Esophagus muscularis mucosa (tissue), 3 donors: ENCODE measurements around the gene CCDC14.

Source experiments
- CTCF ChIP-seq, 3 experiments: fragments of 200-600 bp in 2 of 3; fragments of 450-650 bp in 1 of 3; sonication (generic) in 2 of 3; IDR thresholded peaks; one replicate each; pipeline ENCODE4 v1.5.1; 2017 to 2019; ENCODE audit warnings: antibody characterized with exemption in 3 of 3, mild to moderate bottlenecking in 2 of 3, moderate library complexity in 1 of 3
- POLR2AphosphoS5 ChIP-seq, 2 donors: sonication (generic); formaldehyde crosslinking; IDR thresholded peaks; one replicate each; pipeline ENCODE4 v1.6.1; 2017; ENCODE audit warnings: antibody characterized with exemption in 2 of 2

- TF ChIP-seq CTCF (IDR thresholded peaks at IDR 0.05): no peak
- TF ChIP-seq POLR2AphosphoS5 (IDR thresholded peaks at IDR 0.05): no peak
Observed at GRCh38 chr3:123934250-123934649, 26.8 kb downstream of the CCDC14 start.
